ENCODE measurements around the gene PLCXD1.
A peak's percentile ranks its signal among the peaks of the same experiment; 100 is the strongest.

PLCXD1 gene

DNA sequence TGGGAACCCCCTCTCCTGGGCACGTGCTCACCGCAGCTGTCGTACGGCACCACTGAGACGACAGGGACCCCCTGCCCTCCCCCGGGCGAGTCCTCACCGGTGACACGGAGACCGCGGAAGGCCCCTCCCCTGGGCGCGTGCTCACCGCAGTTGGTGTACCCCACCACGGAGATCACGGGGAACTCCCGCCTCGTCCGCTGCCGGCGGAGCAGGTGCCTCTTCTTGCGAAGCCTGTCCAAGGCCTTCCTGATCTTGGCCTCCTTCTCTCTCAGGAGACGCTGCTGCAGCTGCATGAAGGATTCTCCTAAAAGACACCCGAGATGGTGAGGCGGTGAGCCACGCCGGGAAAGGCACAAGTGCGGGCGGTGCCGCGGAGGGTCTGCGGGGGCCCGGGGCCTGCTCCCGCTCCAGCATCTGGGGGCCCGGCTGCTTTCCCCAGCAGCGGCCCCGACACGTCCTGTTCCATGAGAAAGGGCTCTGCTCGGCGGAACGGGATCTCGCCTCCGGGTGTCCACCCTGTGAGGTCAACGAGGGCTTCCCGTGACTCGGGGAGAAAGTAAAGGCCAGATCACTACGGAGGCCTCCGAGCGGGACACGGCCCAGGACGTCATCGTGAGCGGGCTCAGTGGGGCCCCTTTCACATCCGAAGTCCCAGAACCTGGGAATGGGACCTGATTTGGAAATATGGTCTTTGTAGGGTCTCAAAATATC is 31.6 kb downstream of the PLCXD1 start:
- Mint-ChIP-seq H3K4me1 (ENCODE audit: low read depth) (no peaks in the 10 kb centered on the region), H3K27me3 (no peaks in the 10 kb centered on the region), H3K9me3 (no peaks in the 10 kb centered on the region), H3K27ac (no peak overlapping the region), H3K36me3 (ENCODE audit: low read depth) (peaks cover 2% of the 10 kb centered on the region), H3K4me3 (no peak overlapping the region)
- intact Hi-C loops (cut with micrococcal nuclease), result no loop called here

DNA sequence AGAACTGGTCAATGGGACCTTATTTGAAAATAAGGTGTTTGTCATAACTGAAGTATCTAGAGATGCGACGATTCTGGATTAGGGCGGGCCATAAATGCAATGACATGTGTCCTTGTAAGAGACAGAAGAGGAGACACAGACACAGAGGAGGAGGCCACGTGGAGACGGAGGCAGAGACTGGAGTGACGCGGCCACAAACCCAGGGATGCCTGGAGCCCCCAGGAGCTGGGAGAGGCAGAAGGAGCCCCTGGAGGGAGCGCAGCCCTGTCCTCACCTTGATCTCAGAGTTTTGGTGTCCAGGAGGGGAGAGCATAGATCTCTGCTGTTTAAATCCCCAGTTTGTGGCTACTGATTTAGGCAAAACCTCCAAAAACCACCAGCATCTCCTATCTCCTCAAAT is 32.4 kb downstream of the PLCXD1 start:
- Mint-ChIP-seq H3K36me3 (ENCODE audit: low read depth) (peaks cover 9% of the 10 kb centered on the region), H3K27ac (no peak overlapping the region), H3K4me3 (no peak overlapping the region), H3K9me3 (no peaks in the 10 kb centered on the region), H3K4me1 (ENCODE audit: low read depth) (no peaks in the 10 kb centered on the region), H3K27me3 (no peaks in the 10 kb centered on the region)
- intact Hi-C loops (cut with micrococcal nuclease), result no loop called here

DNA sequence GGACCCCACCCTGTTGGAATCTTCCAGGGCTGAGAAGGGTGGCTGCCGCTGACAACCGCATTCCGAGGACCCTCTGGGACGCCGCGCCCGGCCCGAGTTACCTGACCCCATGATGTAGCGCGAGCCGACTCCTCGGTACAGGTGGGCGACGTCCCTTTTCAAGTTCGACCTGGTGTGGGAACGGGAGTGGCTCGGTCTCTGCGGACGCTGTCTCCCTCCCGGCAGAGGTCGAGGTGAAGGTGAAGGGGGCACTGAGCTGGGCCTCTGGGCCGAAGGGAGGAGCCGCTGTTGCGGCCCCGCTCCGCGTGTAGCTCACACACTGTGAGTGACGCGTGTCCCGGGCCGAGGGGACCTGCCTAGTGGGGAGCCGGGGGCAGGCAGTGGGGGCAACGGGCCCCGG is 32.9 kb downstream of the PLCXD1 start:
- no peaks in the 10 kb centered on the region for H3K27me3 Mint-ChIP-seq
- intact Hi-C loops (cut with micrococcal nuclease), result no loop called here
- H3K9me3 Mint-ChIP-seq, result no peaks in the 10 kb centered on the region
- no peak overlapping the region for H3K27ac Mint-ChIP-seq
- no peaks in the 10 kb centered on the region for H3K4me1 Mint-ChIP-seq (ENCODE audit: low read depth)
- no peak overlapping the region for H3K4me3 Mint-ChIP-seq
- peaks cover 11% of the 10 kb centered on the region for H3K36me3 Mint-ChIP-seq (ENCODE audit: low read depth)

DNA sequence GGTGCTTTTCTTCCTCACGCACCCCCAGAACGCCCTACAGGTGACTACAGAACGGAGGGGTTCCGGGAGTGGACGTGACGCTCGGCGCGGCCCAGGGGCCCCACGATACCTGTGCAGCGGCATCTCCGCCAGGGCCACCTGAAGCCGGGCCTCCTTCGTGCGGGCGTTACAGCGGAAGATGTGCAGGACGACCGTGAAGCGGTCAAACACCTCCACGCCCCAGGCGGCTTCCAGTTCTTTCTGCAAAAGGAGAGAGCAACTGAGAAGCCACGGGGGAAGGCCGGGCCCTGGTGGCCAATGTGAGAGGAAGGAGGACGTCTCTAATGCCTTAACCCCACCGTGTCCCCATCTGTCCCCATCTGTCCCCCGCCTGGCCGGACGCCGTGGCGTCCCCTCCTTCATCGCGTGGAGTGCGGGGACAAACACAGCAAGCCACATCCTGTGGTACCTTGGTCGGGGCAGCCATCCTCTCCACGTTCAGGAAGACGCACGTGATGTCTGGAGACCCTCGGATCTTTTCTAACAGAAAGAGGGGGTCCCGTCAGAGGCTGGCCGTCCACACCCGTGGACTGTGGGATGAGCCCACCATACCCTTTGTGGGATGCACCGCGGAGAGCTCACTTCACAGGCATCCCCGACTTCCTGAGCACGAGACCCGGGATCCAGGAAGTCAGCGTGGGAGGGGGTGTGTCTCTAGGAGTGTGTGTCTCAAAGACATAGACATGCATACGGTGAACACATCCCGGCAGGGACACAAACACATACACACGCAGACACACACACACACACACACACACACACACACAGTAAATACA is 33.8 kb downstream of the PLCXD1 start:
- peaks cover 1% of the 10 kb centered on the region for H3K4me1 Mint-ChIP-seq (ENCODE audit: low read depth)
- intact Hi-C loops (cut with micrococcal nuclease), result no loop called here
- H3K36me3 Mint-ChIP-seq (ENCODE audit: low read depth), result peaks cover 18% of the 10 kb centered on the region
- H3K4me3 Mint-ChIP-seq, result no peak overlapping the region
- H3K27me3 Mint-ChIP-seq, result peaks cover 2% of the 10 kb centered on the region
- H3K9me3 Mint-ChIP-seq, result no peaks in the 10 kb centered on the region
- no peak overlapping the region for H3K27ac Mint-ChIP-seq

DNA sequence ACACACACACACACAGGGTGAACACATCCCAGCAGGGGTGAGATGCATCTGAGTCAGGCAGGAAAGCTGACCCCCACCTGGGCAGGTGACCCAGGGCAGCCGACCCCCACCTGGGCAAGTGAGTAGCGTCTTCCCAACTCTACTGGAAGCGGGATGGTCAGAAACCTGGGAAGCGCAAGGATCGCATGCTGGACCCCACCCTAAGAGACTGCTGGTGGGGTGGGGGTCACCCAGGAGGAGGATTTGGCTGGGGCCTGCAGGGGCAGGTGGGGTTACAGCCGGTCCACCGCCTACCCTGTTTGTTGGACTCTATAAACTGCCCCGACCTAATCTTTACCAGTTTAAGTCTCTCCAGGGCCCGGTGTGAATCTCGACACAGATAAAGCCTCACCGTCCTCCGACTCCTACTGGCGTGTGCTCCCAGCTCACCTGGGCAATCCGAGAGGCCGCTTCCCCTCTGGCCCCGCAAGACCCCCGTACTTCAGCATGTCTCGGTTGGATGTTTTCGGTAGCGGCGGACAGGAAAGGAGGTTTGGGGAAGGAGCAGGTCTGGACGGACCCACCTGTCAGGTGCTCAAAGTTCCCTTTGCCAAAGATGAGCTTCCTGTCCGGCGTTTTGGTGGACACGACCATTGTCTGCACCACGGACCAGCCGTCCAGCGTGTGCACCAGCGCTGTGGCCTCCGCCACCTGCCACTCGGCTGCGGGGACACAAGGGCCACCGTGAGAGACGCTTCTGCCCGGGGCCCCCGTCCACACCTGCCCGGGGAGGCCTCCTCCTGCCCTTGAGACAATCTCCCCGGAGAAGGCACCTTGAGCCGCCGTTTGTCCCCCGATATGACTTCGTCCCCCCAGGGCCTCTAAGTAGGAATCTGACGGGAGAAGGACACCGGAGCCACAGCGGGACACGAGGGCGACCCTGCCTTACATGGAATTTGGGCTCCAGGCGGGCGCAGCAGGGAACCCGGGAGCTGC is 35.5 kb downstream of the PLCXD1 start:
- Mint-ChIP-seq H3K36me3 (ENCODE audit: low read depth) (peaks cover 21% of the 10 kb centered on the region), H3K4me3 (peak overlapping the region; percentile 21)
- intact Hi-C loops (cut with micrococcal nuclease), result no loop called here

DNA sequence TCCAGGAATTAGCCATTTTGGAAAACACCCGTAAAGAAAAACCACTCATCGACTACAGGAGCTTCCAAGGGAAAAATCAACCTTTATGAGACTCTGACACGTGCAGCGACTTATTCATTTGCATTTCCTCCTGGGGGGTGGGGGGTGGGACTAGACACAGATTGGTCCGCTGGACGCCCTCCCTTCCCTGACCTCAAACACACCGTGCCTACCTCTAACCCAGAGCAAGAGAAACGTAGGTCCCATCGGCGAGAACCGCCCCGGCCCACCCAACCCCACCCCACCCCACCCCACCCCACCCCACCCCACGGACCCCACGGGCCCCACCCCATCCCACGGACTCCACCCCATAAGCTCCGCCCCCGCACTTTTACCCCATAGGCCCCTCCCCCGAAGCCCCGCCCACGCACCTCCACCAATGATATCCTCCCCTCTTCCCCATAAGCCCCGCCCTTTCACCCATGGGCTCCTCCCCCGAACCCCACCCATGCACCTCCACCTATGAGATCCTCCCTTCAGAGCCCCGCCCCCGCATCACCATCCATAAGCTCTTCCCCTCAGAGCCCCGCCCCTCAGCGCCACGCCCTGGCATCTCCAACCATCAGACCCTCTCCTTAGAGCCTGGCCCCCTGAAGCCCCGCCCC is 36.4 kb downstream of the PLCXD1 start:
- peak overlapping the region; percentile 82 for H3K4me3 Mint-ChIP-seq
- no peaks in the 10 kb centered on the region for H3K9me3 Mint-ChIP-seq
- peaks cover 21% of the 10 kb centered on the region for H3K36me3 Mint-ChIP-seq (ENCODE audit: low read depth)
- intact Hi-C loops (cut with micrococcal nuclease), result loop anchor here (1.0 to 2.0 kb wide), 3 partner anchors 34 to 70 kb away; no protein-coding TSS in a partner anchor
- H3K4me1 Mint-ChIP-seq (ENCODE audit: low read depth), result peaks cover 6% of the 10 kb centered on the region
- H3K27ac Mint-ChIP-seq, result peak overlapping the region; percentile 84
- peaks cover 13% of the 10 kb centered on the region for H3K27me3 Mint-ChIP-seq

More for the DNA sequence above, 35.5 kb downstream of the PLCXD1 start:
- Mint-ChIP-seq H3K27ac (peak overlapping the region; percentile 50), H3K27me3 (peaks cover 11% of the 10 kb centered on the region), H3K9me3 (no peaks in the 10 kb centered on the region), H3K4me1 (ENCODE audit: low read depth) (peaks cover 6% of the 10 kb centered on the region)

DNA sequence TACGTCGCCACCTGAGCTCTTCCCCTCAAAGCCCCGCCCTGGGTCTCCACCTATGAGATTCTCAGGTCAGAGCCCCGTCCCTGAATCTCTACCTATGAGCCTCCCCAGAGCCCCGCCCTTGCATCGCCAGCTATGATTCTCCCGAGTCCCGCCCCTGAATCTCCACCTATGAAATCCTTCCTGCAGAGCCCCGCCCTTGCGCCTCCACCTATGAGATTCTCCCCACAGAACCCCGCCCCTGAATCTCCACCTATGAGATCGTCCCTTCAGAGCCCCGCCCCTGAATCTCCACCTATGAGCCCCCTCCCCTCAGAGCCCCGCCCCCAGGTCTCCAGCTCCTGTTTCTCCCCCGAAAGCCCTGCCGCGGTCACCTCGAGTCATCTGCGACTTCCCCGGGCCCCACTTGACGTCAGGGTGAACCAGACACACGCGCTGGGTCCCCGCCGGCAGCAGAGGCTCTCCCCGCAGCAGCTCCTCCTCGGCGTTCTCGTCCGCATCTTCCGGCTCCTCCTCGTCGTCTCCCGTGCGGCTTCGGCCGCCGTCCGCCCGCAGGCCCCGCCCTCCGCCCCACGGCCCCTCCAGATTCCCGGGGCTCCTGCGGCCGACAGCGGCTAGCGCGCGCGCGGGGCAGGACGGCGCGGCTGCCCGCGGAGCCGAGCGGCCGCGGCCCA is 37.0 kb downstream of the PLCXD1 start:
- peak overlapping the region; percentile 82 for H3K4me3 Mint-ChIP-seq
- H3K9me3 Mint-ChIP-seq, result no peaks in the 10 kb centered on the region
- H3K27ac Mint-ChIP-seq, result peak overlapping the region; percentile 84
- peaks cover 21% of the 10 kb centered on the region for H3K36me3 Mint-ChIP-seq (ENCODE audit: low read depth)
- H3K27me3 Mint-ChIP-seq, result peaks cover 19% of the 10 kb centered on the region
- intact Hi-C loops (cut with micrococcal nuclease), result loop anchor here (1.0 to 2.0 kb wide), 3 partner anchors 35 to 69 kb away; no protein-coding TSS in a partner anchor
- H3K4me1 Mint-ChIP-seq (ENCODE audit: low read depth), result peaks cover 9% of the 10 kb centered on the region

DNA sequence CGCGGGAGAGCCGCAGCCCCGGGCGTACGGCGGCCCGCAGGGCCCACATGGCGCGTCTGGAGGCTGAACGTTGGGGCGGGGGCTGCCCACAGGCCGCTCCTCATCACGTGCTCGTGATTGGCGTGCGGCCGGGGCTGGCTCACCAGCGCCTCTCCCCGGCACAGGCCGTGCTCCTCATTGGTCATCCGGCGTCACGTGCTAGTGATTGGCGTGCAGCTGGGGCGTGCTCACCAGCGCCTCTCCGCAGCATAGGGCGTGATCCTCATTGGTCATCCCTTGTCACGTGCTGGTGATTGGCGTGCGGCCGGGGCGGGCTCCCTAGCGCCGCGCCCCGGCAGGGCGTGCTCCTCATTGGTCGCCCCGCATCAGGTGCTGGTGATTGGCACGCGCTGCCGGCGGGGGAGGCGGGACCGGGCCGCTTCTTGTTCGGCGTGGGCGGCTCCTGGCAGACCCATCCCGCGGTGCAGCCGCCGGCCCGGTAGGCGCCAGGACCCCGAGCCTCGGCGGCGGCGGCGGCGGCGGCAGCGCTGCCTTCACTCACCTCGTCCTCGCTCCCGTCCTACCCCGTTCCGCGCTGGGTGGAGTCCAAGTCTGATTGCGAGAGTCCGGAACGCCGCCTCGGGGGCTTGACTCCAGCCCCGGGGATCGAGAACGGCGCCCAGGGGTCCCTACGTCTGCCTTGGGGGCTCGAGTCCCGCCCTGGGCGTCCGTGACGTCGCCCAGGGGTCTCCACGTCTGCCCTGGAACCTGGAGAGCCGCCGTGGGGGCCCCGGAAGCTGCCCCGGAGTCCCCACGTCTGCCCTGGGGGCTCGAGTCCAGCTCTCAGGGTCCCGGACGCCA is 37.8 kb downstream of the PLCXD1 start, which contains the start of gene GTPBP6:
Gene GTPBP6, minus strand, starts transcription at position 58 of the 840 bp plus-strand sequence. Its CDS starts 9 bp downstream, at position 49.
- H3K4me3 Mint-ChIP-seq, result peak within 1 kb of the TSS; percentile 82
- H3K27me3 Mint-ChIP-seq, result peaks cover 25% of the 10 kb centered on the region
- H3K27ac Mint-ChIP-seq, result peak within 1 kb of the TSS; percentile 84
- intact Hi-C loops (cut with micrococcal nuclease), result loop anchor here (1.0 to 2.0 kb wide), 3 partner anchors 36 to 68 kb away; no protein-coding TSS in a partner anchor
- peaks cover 14% of the 10 kb centered on the region for H3K4me1 Mint-ChIP-seq (ENCODE audit: low read depth)
- H3K36me3 Mint-ChIP-seq (ENCODE audit: low read depth), result peaks cover 21% of the 10 kb centered on the region
- H3K9me3 Mint-ChIP-seq, result no peaks in the 10 kb centered on the region

DNA sequence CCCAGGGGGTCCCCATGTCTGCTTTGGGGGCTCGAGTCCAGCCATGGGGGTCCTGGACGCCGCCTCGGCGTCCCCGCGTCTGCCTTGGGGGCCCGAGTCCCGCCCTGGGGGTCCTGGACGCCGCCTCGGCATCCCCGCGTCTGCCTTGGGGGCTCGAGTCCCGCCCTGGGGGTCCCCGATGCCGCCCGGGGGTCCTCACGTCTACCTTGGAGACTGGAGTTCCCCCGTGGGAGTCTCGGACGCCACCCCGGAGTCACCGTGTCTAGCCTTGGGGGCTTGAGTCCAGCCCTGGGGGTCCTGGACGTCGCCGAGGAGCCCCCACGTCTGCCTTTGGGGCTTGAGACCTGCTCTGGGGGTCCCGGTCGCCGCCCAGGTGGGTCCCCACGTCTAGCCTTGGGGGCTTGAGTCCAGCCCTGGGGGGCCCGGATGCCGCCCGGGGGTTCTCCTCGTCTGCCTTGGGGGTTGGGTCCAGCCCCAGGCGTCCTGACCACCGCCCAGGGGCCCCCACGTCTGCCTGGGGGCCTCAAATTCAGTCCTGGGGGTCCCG is 38.5 kb downstream of the PLCXD1 start:
- Mint-ChIP-seq H3K9me3 (no peaks in the 10 kb centered on the region), H3K4me1 (ENCODE audit: low read depth) (peaks cover 21% of the 10 kb centered on the region), H3K4me3 (peak overlapping the region; percentile 82), H3K27ac (peak overlapping the region; percentile 84), H3K36me3 (ENCODE audit: low read depth) (peaks cover 21% of the 10 kb centered on the region), H3K27me3 (peaks cover 32% of the 10 kb centered on the region)
- intact Hi-C loops (cut with micrococcal nuclease), result loop anchor here (2.0 kb wide), 1 partner anchor 45 kb away; no protein-coding TSS in a partner anchor

DNA sequence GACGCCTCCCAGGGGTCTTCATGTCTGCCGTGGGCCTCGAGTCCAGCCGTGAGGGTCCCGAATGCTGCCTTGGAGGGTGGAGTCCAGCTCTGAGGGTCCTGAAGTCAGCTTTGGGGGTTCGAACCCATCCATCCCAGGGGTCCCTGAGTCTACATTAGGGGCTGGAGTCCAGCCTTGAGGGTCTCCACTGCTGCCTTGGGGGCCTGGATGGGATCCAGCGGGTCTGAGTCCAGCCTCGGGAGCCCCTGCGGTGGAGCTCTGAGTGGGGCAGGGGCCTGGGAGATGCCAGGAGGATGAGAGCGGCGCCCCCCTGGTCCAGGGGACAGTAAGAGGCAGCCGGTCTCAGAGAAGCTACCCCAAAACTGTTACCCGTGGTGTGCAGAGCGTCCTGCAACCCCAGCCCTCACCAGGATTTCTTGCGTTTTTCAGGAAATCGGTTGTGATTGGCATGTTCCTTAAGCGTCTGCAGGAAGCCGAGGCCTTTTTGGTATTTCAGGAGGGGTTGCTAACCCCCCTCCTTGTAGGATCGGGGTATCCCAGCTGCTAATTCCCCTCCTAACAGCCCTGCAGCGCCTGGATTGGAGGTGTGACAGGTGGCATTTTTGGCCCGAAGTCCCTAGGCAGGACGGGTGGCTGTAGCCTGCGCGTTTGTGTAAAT is 39.1 kb downstream of the PLCXD1 start:
- H3K9me3 Mint-ChIP-seq, result no peaks in the 10 kb centered on the region
- peak overlapping the region; percentile 82 for H3K4me3 Mint-ChIP-seq
- H3K27ac Mint-ChIP-seq, result peak overlapping the region; percentile 84
- peaks cover 37% of the 10 kb centered on the region for H3K27me3 Mint-ChIP-seq
- H3K36me3 Mint-ChIP-seq (ENCODE audit: low read depth), result peaks cover 21% of the 10 kb centered on the region
- intact Hi-C loops (cut with micrococcal nuclease), result no loop called here
- H3K4me1 Mint-ChIP-seq (ENCODE audit: low read depth), result peaks cover 27% of the 10 kb centered on the region
